IMR-90 (cell line): Measurements from ENCODE around the gene MLIP. TPM values are rescaled to one million over a fixed set of nuclear protein-coding genes. Genes with fewer than 3 reads are reported as not detected.

Experiments used
- ATAC-seq: fragments of 200-7000 bp; cut with Tn5 transposase; 2 replicates; pipeline ENCODE4 v1.9.1; 2020; ENCODE audit warnings: low read depth, mild to moderate bottlenecking, moderate library complexity
- BruUV-seq: library from RNA; stranded (reverse); fragments of 400-500 nt; replicated peaks from 2 replicates; lab custom pipeline; 2021; lab: Mats Ljungman, UMichigan
- CTCF ChIA-PET: fragments of 300-600 bp; formaldehyde crosslinking; extraction: SDS; loops from one replicate; lab custom pipeline; 2021; ENCODE audit warnings: antibody characterized with exemption; lab: Yijun Ruan, JAX
- POLR2A ChIA-PET: fragments of 300-600 bp; sonication (Branson Sonifier 250); formaldehyde crosslinking; loops from one replicate; lab custom pipeline; 2022; ENCODE audit warnings: antibody characterized with exemption; ENCODE audit not compliant: unreplicated experiment; lab: Charles Lee
- DNase-seq: peaks from one replicate; pipeline ENCODE4 v3.0.0; 2013
- H2AFZ ChIP-seq: replicated peaks from 2 replicates; pipeline ENCODE3; 2013; ENCODE audit warnings: low read length, mild to moderate bottlenecking; ENCODE audit not compliant: poor library complexity
- H2AK5ac ChIP-seq: 2 replicates; pipeline ENCODE4 v1.6.1; 2013; ENCODE audit warnings: low read depth, low read length, inconsistent platforms
- H2AK9ac ChIP-seq: replicated peaks from 2 replicates; pipeline ENCODE3; 2013; ENCODE audit warnings: mild to moderate bottlenecking, low read depth, low read length, moderate library complexity; ENCODE audit not compliant: poor library complexity
- H2BK120ac ChIP-seq: 2 replicates; pipeline ENCODE4 v1.6.1; 2013; ENCODE audit warnings: low read depth, low read length, inconsistent platforms
- H2BK15ac ChIP-seq: 3 replicates; pipeline ENCODE4 v1.6.1; 2013; ENCODE audit warnings: low read depth, low read length, inconsistent platforms
- H2BK20ac ChIP-seq: 2 replicates; pipeline ENCODE4 v1.6.1; 2013; ENCODE audit warnings: low read depth, mild to moderate bottlenecking, inconsistent platforms, low read length, moderate library complexity
- H2BK5ac ChIP-seq: 2 replicates; pipeline ENCODE4 v1.6.1; 2013; ENCODE audit warnings: mild to moderate bottlenecking, low read depth, low read length, inconsistent platforms; ENCODE audit not compliant: poor library complexity, severe bottlenecking
- H3K14ac ChIP-seq: replicated peaks from 2 replicates; pipeline ENCODE4 v1.6.1; 2013; ENCODE audit warnings: low read depth, low read length, inconsistent platforms
- H3K18ac ChIP-seq: 2 replicates; pipeline ENCODE4 v1.6.1; 2013; ENCODE audit warnings: low read depth, low read length, control low read depth
- H3K23ac ChIP-seq: 2 replicates; pipeline ENCODE4 v1.6.1; 2013; ENCODE audit warnings: low read depth, low read length, inconsistent platforms
- H3K27ac ChIP-seq: 2 replicates; pipeline ENCODE4 v1.5.1; 2013; ENCODE audit warnings: mild to moderate bottlenecking, control low read depth, low read length; ENCODE audit not compliant: insufficient read depth
- H3K27me3 ChIP-seq: 2 replicates; pipeline ENCODE4 v1.6.1; 2013; ENCODE audit warnings: low read length; ENCODE audit not compliant: control insufficient read depth, insufficient read depth
- H3K36me3 ChIP-seq: 2 replicates; pipeline ENCODE4 v1.6.1; 2013; ENCODE audit warnings: low read length, mixed read lengths; ENCODE audit not compliant: control insufficient read depth, insufficient read depth
- H3K4ac ChIP-seq: 2 replicates; pipeline ENCODE4 v1.6.1; 2013; ENCODE audit warnings: low read depth, low read length, inconsistent platforms
- H3K4me1 ChIP-seq: 2 replicates; pipeline ENCODE4 v1.6.1; 2013; ENCODE audit warnings: low read length, mixed read lengths; ENCODE audit not compliant: control insufficient read depth, insufficient read depth
- H3K4me2 ChIP-seq: 2 replicates; pipeline ENCODE4 v1.6.1; 2013; ENCODE audit warnings: low read depth, mild to moderate bottlenecking, control low read depth, low read length, moderate library complexity
- H3K4me3 ChIP-seq: 2 replicates; pipeline ENCODE4 v1.5.1; 2013; ENCODE audit warnings: low read depth, mild to moderate bottlenecking, control low read depth, low read length, moderate library complexity; ENCODE audit not compliant: insufficient read depth
- H3K56ac ChIP-seq: 2 replicates; pipeline ENCODE4 v1.6.1; 2013; ENCODE audit warnings: low read length, inconsistent platforms; ENCODE audit not compliant: insufficient read depth; ENCODE audit errors: extremely low read depth
- H3K79me1 ChIP-seq, 2 experiments: 2 replicates each; pipeline ENCODE4 v1.6.1; 2013; ENCODE audit warnings: low read length in 2 of 2, inconsistent platforms in 1 of 2, low read depth in 1 of 2
- H3K9ac ChIP-seq: 2 replicates; pipeline ENCODE4 v1.6.1; 2013; ENCODE audit warnings: low read depth, low read length, control low read depth
- H3K9me1 ChIP-seq: 2 replicates; pipeline ENCODE4 v1.6.1; 2013; ENCODE audit warnings: low read length, inconsistent platforms; ENCODE audit not compliant: insufficient read depth
- H3K9me3 ChIP-seq: 2 replicates; pipeline ENCODE4 v1.6.1; 2013; ENCODE audit warnings: low read length; ENCODE audit not compliant: control insufficient read depth, insufficient read depth
- H4K20me1 ChIP-seq: 2 replicates; pipeline ENCODE4 v1.6.1; 2013; ENCODE audit warnings: low read length, inconsistent platforms; ENCODE audit not compliant: insufficient read depth
- H4K5ac ChIP-seq: 2 replicates; pipeline ENCODE4 v1.6.1; 2013; ENCODE audit warnings: mild to moderate bottlenecking, low read depth, low read length, control low read depth
- H4K8ac ChIP-seq, 2 experiments: 2 replicates each; pipeline ENCODE4 v1.6.1; 2013; ENCODE audit warnings: low read depth in 2 of 2, low read length in 2 of 2, control low read depth in 1 of 2, inconsistent platforms in 1 of 2
- H4K91ac ChIP-seq: 2 replicates; pipeline ENCODE4 v1.6.1; 2013; ENCODE audit warnings: low read depth, low read length, inconsistent platforms; ENCODE audit not compliant: insufficient read depth
- BHLHE40 ChIP-seq: fragments of 150-350 bp; IDR thresholded peaks from 2 replicates; pipeline ENCODE4 v1.6.1; 2016; ENCODE audit warnings: mild to moderate bottlenecking, low read depth, low read length
- CEBPB ChIP-seq: IDR thresholded peaks from 2 replicates; pipeline ENCODE4 v1.6.1; 2012; ENCODE audit warnings: low read depth, low read length, improper control_type of control experiment
- FOS ChIP-seq: fragments of 150-350 bp; IDR thresholded peaks from 2 replicates; pipeline ENCODE4 v1.6.1; 2016; ENCODE audit warnings: low read depth, low read length
- MAFK ChIP-seq: IDR thresholded peaks from 2 replicates; pipeline ENCODE4 v1.6.1; 2012; ENCODE audit warnings: low read depth, low read length, improper control_type of control experiment
- MAZ ChIP-seq: IDR thresholded peaks from 2 replicates; pipeline ENCODE4 v1.6.1; 2012; ENCODE audit warnings: low read depth, mild to moderate bottlenecking, low read length, improper control_type of control experiment, moderate library complexity, borderline replicate concordance
- MXI1 ChIP-seq: IDR thresholded peaks from 2 replicates; pipeline ENCODE4 v1.6.1; 2012; ENCODE audit warnings: low read depth, mild to moderate bottlenecking, low read length, moderate library complexity, borderline replicate concordance
- POLR2A ChIP-seq: IDR thresholded peaks from 2 replicates; pipeline ENCODE4 v1.6.1; 2012; ENCODE audit warnings: mild to moderate bottlenecking, low read depth, low read length
- RAD21 ChIP-seq: IDR thresholded peaks from 2 replicates; pipeline ENCODE4 v1.6.1; 2012; ENCODE audit warnings: low read length, improper control_type of control experiment
- RCOR1 ChIP-seq: IDR thresholded peaks from 2 replicates; pipeline ENCODE4 v1.6.1; 2012; ENCODE audit warnings: mild to moderate bottlenecking, low read length, improper control_type of control experiment; ENCODE audit not compliant: insufficient replicate concordance
- RFX5 ChIP-seq: IDR thresholded peaks from 2 replicates; pipeline ENCODE4 v1.8.0; 2012; ENCODE audit warnings: low read depth, mild to moderate bottlenecking, low read length, moderate library complexity
- SMC3 ChIP-seq: fragments of 150-350 bp; IDR thresholded peaks from 2 replicates; pipeline ENCODE4 v1.6.1; 2016; ENCODE audit warnings: low read depth, mild to moderate bottlenecking, antibody characterized with exemption, low read length, moderate library complexity
- WGBS, 2 experiments: methylation state at CpG; one replicate each; pipeline versions ENCODE4 v1.1.5 to v1.1.7; 2013; ENCODE audit warnings: missing lambda C conversion rate in 2 of 2; ENCODE audit not compliant: insufficient read length in 1 of 2; ENCODE audit errors: extremely low coverage in 2 of 2; 5-methylcytosine and 5-hydroxymethylcytosine counted together
- dilution Hi-C: fragments of 300-500 bp; cut with HindIII; formaldehyde crosslinking; loops from one replicate; pipeline ENCODE4 v1.14.3; 2018; ENCODE audit warnings: low sequenced_read_pairs; ENCODE audit not compliant: unreplicated experiment
- in situ Hi-C: fragments of 300-500 bp; cut with MboI; formaldehyde crosslinking; loops from 3 replicates; pipeline ENCODE4 v1.14.3; 2019; ENCODE audit warnings: low sequenced_read_pairs, inconsistent platforms, mixed read lengths
- intact Hi-C: fragments of 100-400 bp; cut with micrococcal nuclease; formaldehyde crosslinking; loops from 2 replicates; pipeline ENCODE4 v1.10.0; 2022
- polyA plus RNA-seq, 3 experiments: library from polyadenylated mRNA; depleted of rRNA; stranded (reverse); fragments of >200 nt; gene quantifications; 2 replicates each; pipeline ENCODE4 v1.2.3, GENCODE V29; 2012; ENCODE audit warnings: low replicate concordance in 1 of 3
- total RNA-seq: library from RNA; depleted of rRNA; stranded (reverse); fragments of >200 nt; gene quantifications from 2 replicates; pipeline ENCODE4 v1.2.3, GENCODE V29; 2012
- TF ChIP-seq, protein P1 (sequence below): fragments of 150-350 bp; IDR thresholded peaks from 2 replicates; pipeline ENCODE4 v1.6.1; 2016; ENCODE audit warnings: low read depth, mild to moderate bottlenecking, low read length, moderate library complexity, borderline replicate concordance
- TF ChIP-seq, protein P2 (sequence below): fragments of 150-350 bp; IDR thresholded peaks from 2 replicates; pipeline ENCODE4 v1.6.1; 2017; ENCODE audit warnings: mild to moderate bottlenecking, antibody characterized with exemption, low read length, low read depth

MLIP gene
- total and polyA plus RNA-seq, 2 of the 4 experiments (the other 2 are of a cell fraction) = not detected

DNA sequence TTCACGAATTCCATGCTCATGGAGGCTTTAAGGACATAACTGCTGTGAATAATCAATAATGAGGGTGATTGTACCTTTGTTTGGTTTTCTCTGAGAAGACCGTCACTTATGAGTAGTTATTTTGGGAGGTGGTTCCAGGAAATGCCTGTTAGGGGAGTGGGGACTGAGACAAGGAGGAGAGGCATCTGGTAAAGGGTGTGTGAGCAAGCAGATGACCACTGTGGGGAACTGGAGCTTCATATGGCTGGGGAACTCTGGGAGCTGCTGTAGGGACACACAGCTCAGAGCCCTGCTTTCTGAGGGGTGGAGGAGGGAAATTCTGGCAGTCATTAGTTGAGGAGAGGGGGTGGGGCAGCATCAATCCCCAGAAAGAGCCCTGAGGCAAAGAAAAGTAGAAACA lies 125.7 kb downstream of the MLIP start:
- H4K91ac ChIP-seq = no peak overlapping the region
- no peak overlapping the region for H3K9ac ChIP-seq
- dilution Hi-C loops = no loop called here
- H3K27me3 ChIP-seq = no peaks in the 10 kb centered on the region
- no peak for ATAC-seq
- H3K56ac ChIP-seq = no peak overlapping the region
- H3K4me2 ChIP-seq = no peak overlapping the region
- no peak overlapping the region for H2BK120ac ChIP-seq
- no peak overlapping the region; the same call in 2 of the 3 replicates for H2BK15ac ChIP-seq
- no peak overlapping the region for H2BK5ac ChIP-seq
- 87% methylated on average over 2 of the region's 2 CpGs; no CpG with 5 or more reads in 1 of the 2 experiments for WGBS, 2 experiments
- DNase-seq = no peak
- H3K27ac ChIP-seq = no peak overlapping the region
- no peak overlapping the region for H2AK9ac ChIP-seq
- H3K9me3 ChIP-seq = no peaks in the 10 kb centered on the region
- POLR2A ChIA-PET = no interaction called here
- H2AK5ac ChIP-seq = no peak overlapping the region
- intact Hi-C loops = no loop called here
- H4K5ac ChIP-seq = no peak overlapping the region
- no peak overlapping the region for H3K18ac ChIP-seq
- no peak overlapping the region for H3K23ac ChIP-seq
- no peaks in the 10 kb centered on the region for H3K79me1 ChIP-seq
- CTCF ChIA-PET = interaction anchor here (0.7 kb wide), 1 partner anchor 20 kb away, joined by 4 read pairs; no protein-coding TSS in a partner anchor
- no peaks in the 10 kb centered on the region for H3K9me1 ChIP-seq
- no peak overlapping the region for H3K14ac ChIP-seq
- no peak overlapping the region for H4K8ac ChIP-seq
- H2BK20ac ChIP-seq = no peak overlapping the region
- in situ Hi-C loops = no loop called here
- H3K4ac ChIP-seq = no peak overlapping the region
- H3K36me3 ChIP-seq = no peaks in the 10 kb centered on the region
- no peaks in the 10 kb centered on the region for H3K4me1 ChIP-seq
- TF ChIP-seq BHLHE40 = no peak
- TF ChIP-seq RFX5 = no peak
- no peak for TF ChIP-seq RAD21
- TF ChIP-seq MAZ = no peak
- no peak for TF ChIP-seq CEBPB
- no peak for TF ChIP-seq POLR2A
- TF ChIP-seq FOS = no peak
- no peak for TF ChIP-seq SMC3
- TF ChIP-seq, protein P1, sequence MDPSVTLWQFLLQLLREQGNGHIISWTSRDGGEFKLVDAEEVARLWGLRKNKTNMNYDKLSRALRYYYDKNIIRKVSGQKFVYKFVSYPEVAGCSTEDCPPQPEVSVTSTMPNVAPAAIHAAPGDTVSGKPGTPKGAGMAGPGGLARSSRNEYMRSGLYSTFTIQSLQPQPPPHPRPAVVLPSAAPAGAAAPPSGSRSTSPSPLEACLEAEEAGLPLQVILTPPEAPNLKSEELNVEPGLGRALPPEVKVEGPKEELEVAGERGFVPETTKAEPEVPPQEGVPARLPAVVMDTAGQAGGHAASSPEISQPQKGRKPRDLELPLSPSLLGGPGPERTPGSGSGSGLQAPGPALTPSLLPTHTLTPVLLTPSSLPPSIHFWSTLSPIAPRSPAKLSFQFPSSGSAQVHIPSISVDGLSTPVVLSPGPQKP = no peak
- TF ChIP-seq, protein P2, sequence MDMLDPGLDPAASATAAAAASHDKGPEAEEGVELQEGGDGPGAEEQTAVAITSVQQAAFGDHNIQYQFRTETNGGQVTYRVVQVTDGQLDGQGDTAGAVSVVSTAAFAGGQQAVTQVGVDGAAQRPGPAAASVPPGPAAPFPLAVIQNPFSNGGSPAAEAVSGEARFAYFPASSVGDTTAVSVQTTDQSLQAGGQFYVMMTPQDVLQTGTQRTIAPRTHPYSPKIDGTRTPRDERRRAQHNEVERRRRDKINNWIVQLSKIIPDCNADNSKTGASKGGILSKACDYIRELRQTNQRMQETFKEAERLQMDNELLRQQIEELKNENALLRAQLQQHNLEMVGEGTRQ = no peak
- no peak for TF ChIP-seq RCOR1
- no peak for TF ChIP-seq MAFK
- TF ChIP-seq MXI1 = no peak
- no TSS peak for BruUV-seq
- no peaks in the 10 kb centered on the region for H4K20me1 ChIP-seq
- no peak overlapping the region for H3K4me3 ChIP-seq
- no peak overlapping the region for H2AFZ ChIP-seq
